Cortex of kidney (tissue), 1 donor: ENCODE data around the gene TMEM134.
A peak's percentile ranks its signal among the peaks of the same experiment; 100 is the strongest.
"Not testable (repeated sequence)": the region's sequence is repeated elsewhere in the genome, so short reads cannot be mapped to it uniquely, and the experiment has no call there.

Experiments
- DNase-seq: peaks from one replicate; lab custom pipeline; 2025; lab: John Stamatoyannopoulos, UW

TMEM134 gene

DNA sequence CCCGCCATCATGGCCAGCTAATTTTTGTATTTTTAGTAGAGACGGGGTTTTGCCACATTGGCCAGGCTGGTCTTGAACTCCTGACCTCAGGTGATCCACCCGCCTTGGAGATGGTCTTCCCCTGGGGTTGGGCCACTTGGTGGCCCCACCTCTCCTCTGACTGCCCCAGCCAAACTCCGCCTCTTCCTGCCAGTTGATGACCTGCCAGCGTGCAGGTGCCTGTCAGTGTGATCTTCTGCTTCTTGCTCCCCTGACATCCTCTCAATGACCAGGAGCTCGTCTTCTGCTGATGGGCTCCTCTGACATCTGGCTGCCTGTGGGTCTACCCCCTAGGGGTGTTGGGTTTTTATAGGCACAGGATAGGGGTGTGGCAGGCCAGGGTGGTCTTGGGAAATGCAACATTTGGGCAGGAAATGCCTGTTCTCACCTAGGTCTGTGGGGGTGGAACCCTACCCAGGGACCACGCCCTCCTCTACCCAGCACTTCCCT, 16.9 kb upstream of the TMEM134 start:
- not testable (repeated sequence) for DNase-seq

DNA sequence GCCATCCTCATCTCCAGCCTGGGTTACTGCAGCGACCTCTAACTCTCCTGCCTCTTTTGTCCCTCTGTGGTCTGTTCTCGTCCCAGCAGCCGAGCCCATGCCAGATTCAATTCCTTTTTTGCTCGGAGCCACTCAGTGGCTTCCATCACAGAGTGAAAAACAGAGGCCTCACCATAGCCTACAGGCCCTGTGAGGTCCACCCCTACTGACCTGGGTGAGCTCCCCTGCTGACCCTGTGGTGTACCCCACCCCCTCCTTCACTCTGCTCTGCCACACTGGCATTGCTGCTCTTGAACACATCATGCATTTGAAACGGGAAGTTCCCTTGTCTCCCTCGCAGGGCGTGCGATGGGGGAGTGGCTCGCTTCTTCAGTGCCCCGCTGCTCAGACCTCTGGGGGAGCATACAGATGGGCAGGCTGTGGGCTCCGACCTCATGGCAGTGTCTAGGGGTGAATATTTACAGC, 15.8 kb upstream of the TMEM134 start:
- no peak for DNase-seq

DNA sequence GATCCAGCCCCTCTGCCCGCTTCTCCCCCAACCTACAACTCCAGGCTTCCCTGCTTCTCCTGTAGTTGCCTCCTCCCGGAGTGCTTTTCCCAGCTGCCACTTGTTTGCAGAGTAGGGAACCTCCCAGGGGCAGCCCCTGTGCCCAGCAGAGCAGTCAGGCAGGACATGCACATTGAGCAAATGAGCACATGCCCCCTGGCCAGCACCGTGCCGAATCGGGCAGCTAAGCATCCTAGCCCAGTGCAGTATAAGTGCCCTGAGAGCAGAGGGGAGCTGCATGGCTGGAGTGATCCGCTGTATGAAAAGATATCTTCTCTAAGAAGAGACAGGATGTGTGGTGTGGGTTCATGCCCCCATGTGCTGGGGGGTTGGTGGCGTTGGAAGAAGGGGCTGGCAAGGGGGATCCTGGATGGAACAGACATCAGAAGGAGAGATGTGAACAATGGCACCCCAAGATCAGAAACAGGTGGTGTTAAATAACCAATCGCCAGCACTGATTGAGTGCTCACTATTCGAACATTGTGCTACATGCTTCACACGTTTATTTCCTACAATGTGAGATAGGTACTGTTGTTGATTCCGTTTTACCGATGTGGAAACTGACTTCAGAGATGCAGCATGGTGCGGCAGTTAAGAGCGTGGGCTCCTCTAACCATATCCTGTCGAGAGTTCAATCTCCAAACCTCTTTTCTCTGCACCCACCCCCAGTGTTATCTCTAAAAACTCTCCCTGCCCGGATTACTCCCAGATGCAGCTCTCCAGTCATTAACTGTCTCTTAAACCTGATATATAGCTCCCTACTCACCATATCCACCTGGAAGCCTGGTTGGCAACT, 15.0 kb upstream of the TMEM134 start:
- no peak for DNase-seq

GRCh38 chr11:67482827-67483798, 14.1 kb upstream of the TMEM134 start, which contains the start of gene AIP:
Gene AIP, plus strand, starts transcription at chr11:67483026. Its CDS starts 133 bp downstream, at chr11:67483159.
- DNase-seq, result peak; percentile 91

DNA sequence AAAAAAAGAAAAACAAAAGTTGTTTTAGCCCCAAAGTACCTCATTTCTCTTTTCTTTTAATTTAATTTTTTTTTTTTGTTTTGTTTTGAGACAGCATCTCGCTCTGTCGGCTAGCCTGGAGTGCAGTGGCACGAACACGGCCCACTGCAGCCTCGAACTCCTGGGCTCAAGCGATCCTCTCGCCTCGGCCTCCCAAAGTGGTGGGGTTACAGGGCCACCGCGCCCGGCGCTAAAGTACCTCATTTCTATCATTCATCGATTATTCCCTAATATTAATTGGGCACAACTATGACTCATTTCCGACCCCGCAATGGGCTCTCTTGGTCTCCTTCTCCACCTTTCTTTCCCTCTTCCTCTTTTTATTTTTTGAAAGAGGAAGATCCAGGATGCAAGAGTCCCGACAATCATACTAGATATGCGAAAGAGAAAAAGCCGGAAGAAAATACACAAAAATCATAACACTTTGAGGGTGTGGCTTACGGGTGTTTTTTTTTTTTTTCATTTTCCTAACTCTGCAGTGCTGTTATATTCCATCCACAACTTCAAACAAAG, 13.3 kb upstream of the TMEM134 start:
- DNase-seq, result no peak

DNA sequence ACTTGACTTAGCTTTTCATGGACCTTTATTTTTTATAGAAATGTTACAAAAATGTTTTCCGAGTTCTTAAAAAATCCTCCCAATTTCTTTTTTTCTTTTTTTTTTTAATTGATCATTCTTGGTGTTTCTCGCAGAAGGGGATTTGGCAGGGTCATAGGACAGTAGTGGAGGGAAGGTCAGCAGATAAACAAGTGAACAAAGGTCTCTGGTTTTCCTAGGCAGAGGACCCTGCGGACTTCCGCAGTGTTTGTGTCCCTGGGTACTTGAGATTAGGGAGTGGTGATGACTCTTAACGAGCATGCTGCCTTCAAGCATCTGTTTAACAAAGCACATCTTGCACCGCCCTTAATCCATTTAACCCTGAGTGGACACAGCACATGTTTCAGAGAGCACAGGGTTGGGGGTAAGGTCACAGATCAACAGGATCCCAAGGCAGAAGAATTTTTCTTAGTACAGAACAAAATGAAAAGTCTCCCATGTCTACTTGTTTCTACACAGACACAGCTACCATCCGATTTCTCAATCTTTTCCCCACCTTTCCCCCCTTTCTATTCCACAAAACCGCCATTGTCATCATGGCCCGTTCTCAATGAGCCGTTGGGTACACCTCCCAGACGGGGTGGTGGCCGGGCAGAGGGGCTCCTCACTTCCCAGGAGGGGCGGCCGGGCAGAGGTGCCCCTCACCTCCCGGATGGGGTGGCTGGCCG, 8.4 kb upstream of the TMEM134 start:
- DNase-seq, result not testable (repeated sequence)

DNA sequence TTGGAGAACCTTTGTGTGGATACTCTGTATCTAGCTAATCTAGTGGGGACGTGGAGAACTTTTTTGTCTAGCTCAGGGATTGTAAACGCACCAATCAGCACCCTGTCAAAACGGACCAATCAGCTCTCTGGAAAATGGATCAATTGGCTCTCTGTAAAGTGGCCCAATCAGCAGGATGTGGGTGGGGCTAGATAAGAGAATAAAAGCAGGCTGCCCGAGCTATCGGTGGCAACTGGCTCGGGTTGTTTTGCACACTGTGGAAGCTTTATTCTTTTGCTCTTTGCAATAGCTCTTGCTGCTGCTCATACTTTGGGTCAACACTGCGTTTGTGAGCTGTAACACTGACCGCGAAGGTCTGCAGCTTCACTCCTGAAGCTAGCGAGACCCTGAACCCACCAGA, 7.6 kb upstream of the TMEM134 start:
- DNase-seq, result not testable (repeated sequence)

- DNase-seq, result no peak
These were observed 3.8 kb upstream of the TMEM134 start for GRCh38 chr11:67472882-67473281.

DNA sequence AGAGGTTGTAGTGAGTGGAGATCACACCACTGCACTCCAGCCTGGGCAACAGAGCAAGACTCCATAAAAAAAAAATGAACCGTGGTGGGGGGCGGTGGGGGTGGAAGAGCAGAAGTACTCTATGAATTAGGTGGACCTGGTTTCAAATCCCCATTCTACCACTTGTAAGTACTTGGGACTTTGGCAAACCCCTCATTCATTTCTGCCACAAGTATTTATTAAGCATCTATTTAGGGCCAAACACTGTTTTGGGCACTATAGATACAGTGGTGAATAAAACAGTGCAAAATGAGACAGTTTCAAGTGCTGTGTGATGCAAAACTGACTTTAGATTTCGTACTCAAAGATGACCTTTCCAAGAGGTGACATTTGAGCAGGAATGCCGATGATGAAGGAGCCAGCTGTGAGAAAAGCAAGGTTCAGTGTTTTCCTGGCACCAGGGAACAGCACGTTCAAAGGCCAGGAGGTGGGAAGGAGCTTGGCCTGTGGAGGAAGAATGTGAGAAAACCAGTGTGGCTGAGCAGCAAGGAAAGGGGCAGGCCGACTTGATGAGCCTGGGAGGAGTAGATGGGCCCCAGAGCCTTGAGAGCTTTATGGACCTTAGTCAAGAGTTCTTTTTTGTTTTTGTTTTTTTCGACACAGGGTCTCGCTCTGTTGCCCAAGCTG, 1.4 kb upstream of the TMEM134 start:
- DNase-seq, result no peak

- no peak for DNase-seq
These were observed 409 bp upstream of the TMEM134 start for GRCh38 chr11:67469508-67469811.

GRCh38 chr11:67468456-67468758, 644 bp downstream of the TMEM134 start:
- no peak for DNase-seq

- DNase-seq, result no peak
These were observed 995 bp downstream of the TMEM134 start for GRCh38 chr11:67468056-67468455.

GRCh38 chr11:67466962-67467771, 1.9 kb downstream of the TMEM134 start:
- no peak for DNase-seq

DNA sequence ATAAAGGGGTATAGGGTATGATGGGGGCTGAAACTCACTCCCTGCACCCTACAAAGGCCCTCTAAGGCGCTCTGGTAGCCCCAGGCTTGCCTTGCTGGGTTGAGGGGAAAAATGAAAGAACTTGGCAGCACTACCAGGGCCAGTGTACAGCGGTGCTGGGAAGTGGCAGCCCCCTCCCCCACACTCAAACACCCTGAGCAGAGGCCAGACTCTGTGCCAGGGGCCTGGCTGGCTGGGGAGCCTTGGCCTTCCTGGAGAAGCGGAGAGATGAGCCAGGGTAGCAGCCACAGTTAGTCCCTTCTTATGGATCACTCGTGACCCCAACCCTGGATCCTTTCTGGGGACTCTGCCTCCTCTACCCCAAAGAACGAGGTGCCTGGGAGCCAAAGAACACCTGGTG, 2.7 kb downstream of the TMEM134 start:
- no peak for DNase-seq

DNA sequence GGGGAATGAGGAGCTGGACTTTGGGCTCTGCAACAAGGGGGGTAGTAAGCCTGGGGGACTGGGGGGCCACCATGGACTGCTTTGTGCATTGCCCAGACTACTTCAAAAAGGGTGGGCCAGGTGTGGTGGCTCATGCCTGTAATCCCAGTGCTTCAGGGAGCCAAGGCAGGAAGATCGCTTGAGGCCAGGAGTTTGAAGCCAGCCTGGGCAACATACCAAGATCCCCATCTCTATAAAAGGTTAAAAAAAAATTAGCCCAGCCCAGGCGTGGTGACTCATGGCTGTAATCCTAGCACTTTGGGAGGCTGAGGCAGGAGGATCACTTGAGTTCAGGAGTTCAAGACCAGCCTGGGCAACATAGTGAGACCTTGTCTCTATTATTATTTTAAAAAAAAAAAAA, 3.5 kb downstream of the TMEM134 start:
- not testable (repeated sequence) for DNase-seq

DNA sequence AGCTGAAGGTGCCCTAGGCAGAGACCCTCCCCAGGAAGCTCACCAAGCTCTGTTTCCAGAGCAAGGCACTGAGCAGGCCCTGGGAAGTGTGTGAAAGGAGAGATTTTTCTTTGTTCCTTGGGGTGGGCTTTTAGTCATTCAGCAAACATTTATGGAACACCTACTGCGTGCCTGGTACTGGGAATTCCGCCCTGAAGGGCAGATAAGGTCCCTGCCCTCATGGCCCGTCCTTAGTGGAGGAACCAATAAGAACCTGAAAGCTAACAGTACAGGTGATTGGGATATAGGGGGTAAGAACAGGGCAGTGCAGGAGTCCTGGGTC, 3.9 kb downstream of the TMEM134 start:
- no peak for DNase-seq

DNA sequence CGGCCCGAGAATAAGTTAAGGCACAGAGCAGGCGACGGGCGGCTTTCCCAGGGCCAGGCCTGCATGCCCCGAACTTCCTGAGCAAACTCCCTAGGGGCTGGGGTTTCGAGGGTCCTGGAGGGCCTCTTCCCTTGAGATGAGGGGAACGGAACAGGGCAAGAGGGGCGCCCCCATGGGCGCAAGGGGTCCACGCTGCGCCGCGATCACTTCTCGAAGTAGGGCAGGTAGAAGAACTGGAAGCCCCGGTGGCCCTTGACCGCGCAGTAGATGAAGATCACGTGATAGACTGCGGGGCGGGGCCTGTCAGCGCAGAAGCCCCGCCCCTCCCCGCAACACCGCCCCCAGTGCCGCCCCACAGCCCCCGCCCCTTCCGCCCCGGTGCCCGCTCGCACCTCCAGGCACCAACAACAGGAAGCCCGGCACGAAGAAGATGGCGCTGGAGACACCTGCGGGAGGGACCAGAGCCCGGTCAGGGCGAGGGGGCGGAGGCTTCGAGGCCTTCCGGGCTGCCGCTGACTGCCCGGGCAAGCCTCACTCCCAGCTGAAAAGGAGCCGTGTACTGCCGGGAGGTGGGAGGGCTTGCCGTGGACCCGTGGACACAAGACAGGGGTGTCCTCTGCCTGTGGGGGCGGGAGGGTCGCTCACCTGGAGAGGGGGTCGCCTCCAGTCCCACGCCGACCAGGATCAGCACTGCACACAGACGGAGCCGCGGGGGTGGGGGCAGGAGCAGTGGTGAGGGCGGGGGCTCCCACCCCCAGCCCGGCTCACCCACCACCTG, 4.5 kb downstream of the TMEM134 start:
- DNase-seq, result no peak

GRCh38 chr11:67463680-67464410, 5.2 kb downstream of the TMEM134 start:
- DNase-seq, result no peak

- DNase-seq, result no peak
These were observed 5.9 kb downstream of the TMEM134 start for GRCh38 chr11:67463186-67463585.
